HCT116 (cell line): ENCODE results near the gene EFR3B. TPM values are rescaled to one million over a fixed set of nuclear protein-coding genes. Genes with fewer than 3 reads are reported as not detected.

Source experiments
- ATAC-seq: fragments of 200-7000 bp; cut with Tn5 transposase; 2 replicates; pipeline ENCODE4 v1.9.1; 2020; ENCODE audit warnings: mild to moderate bottlenecking, moderate library complexity
- BruUV-seq: library from RNA; stranded (reverse); fragments of 400-500 nt; replicated peaks from 2 replicates; lab custom pipeline; 2021; lab: Mats Ljungman, UMichigan
- CTCF ChIA-PET: fragments of 300-600 bp; sonication (Branson Sonifier 250); formaldehyde crosslinking; loops from one replicate; lab custom pipeline; 2021; ENCODE audit warnings: antibody characterized with exemption; lab: Charles Lee
- POLR2A ChIA-PET: fragments of 300-600, 350-600 bp; sonication (Branson Sonifier 250); formaldehyde crosslinking; loops from one replicate; lab custom pipeline; 2021; ENCODE audit warnings: antibody characterized with exemption; lab: Charles Lee
- RAD21 ChIA-PET, 2 experiments: fragments of 300-600 bp; sonication (Branson Sonifier 250); formaldehyde crosslinking; loops; one replicate each; lab custom pipeline; 2023; ENCODE audit warnings: low total read pairs in 2 of 2; ENCODE audit not compliant: uncharacterized antibody in 2 of 2, unreplicated experiment in 2 of 2, low non-redundant PET in 1 of 2; lab: Charles Lee
- DNase-seq: peaks from one replicate; pipeline ENCODE4 v3.0.0-alpha.2; 2010; ENCODE audit warnings: low read depth, low spot score
- H2AFZ ChIP-seq: fragments of 200-600 bp; shearing (Covaris generic), sonication (generic); 2 replicates; pipeline ENCODE4 v1.6.1; 2017; ENCODE audit warnings: low read depth, mixed run types, mixed read lengths, antibody characterized with exemption, low read length; ENCODE audit not compliant: poor library complexity, severe bottlenecking
- H3K27ac ChIP-seq: 2 replicates; pipeline ENCODE4 v1.5.1; 2012; ENCODE audit warnings: low read depth, low read length
- H3K27me3 ChIP-seq: fragments of 200-600 bp; sonication (generic); 2 replicates; pipeline ENCODE4 v1.6.1; 2016; ENCODE audit warnings: mixed run types, low read length, mixed read lengths; ENCODE audit not compliant: insufficient read depth
- H3K36me3 ChIP-seq, 2 experiments: fragments of 200-500 bp in 1 of 2; fragments of 200-600 bp in 1 of 2; sonication (Bioruptor generic) in 1 of 2; sonication (generic) in 1 of 2; 2 replicates each; pipeline versions ENCODE4 v1.5.1 to v1.6.1; 2014 to 2016; ENCODE audit warnings: low read length in 2 of 2, inconsistent platforms in 1 of 2, mixed read lengths in 1 of 2, mixed run types in 1 of 2; ENCODE audit not compliant: insufficient read depth in 2 of 2, control insufficient read depth in 1 of 2
- H3K4me1 ChIP-seq, 2 experiments: fragments of 200-600 bp in 1 of 2; sonication (generic) in 1 of 2; 2 replicates each; pipeline versions ENCODE4 v1.5.1 to v1.6.1; 2012 to 2017; ENCODE audit warnings: low read length in 2 of 2, inconsistent platforms in 1 of 2, mild to moderate bottlenecking in 1 of 2, mixed read lengths in 1 of 2, mixed run types in 1 of 2, moderate library complexity in 1 of 2; ENCODE audit not compliant: insufficient read depth in 2 of 2, control insufficient read depth in 1 of 2
- H3K4me2 ChIP-seq: fragments of 200-600 bp; sonication (generic); 2 replicates; pipeline ENCODE4 v1.6.1; 2017; ENCODE audit warnings: mixed run types, low read length, mixed read lengths
- H3K4me3 ChIP-seq, 2 experiments: fragments of 200-600 bp in 1 of 2; sonication (generic) in 1 of 2; replicated peaks in 1 of 2; 2 replicates each; pipeline ENCODE4 v1.5.1; 2011 to 2016; ENCODE audit warnings: low read length in 2 of 2, control low read depth in 1 of 2, low read depth in 1 of 2, mild to moderate bottlenecking in 1 of 2, mixed read lengths in 1 of 2, mixed run types in 1 of 2
- H3K79me2 ChIP-seq: fragments of 200-600 bp; sonication (generic); 2 replicates; pipeline ENCODE4 v1.6.1; 2017; ENCODE audit warnings: mild to moderate bottlenecking, mixed run types, low read length, moderate library complexity, mixed read lengths; ENCODE audit not compliant: insufficient read depth
- H3K9ac ChIP-seq: fragments of 200-600 bp; sonication (generic); 2 replicates; pipeline ENCODE4 v1.6.1; 2016; ENCODE audit warnings: low read length, mixed read lengths
- H3K9me2 ChIP-seq: fragments of 200-600 bp; sonication (generic), shearing (Covaris generic); 2 replicates; pipeline ENCODE4 v1.6.1; 2017; ENCODE audit warnings: mixed run types, mild to moderate bottlenecking, moderate library complexity; ENCODE audit not compliant: insufficient read depth
- H3K9me3 ChIP-seq, 2 experiments: fragments of 200-500 bp in 1 of 2; fragments of 200-600 bp in 1 of 2; sonication (Bioruptor generic) in 1 of 2; sonication (generic) in 1 of 2; 2 replicates each; pipeline ENCODE4 v1.6.1; 2014 to 2017; ENCODE audit warnings: low read length in 2 of 2, mixed read lengths in 2 of 2, inconsistent platforms in 1 of 2, low read depth in 1 of 2, mild to moderate bottlenecking in 1 of 2, mixed run types in 1 of 2, moderate library complexity in 1 of 2; ENCODE audit not compliant: control insufficient read depth in 1 of 2, insufficient read depth in 1 of 2
- H4K20me1 ChIP-seq: fragments of 200-600 bp; sonication (generic), shearing (Covaris generic); 2 replicates; pipeline ENCODE4 v1.6.1; 2017; ENCODE audit warnings: mixed run types, mild to moderate bottlenecking, moderate library complexity; ENCODE audit not compliant: insufficient read depth
- CEBPB ChIP-seq: IDR thresholded peaks from 2 replicates; pipeline ENCODE4 v1.6.1; 2012; ENCODE audit warnings: low read depth
- EGR1 ChIP-seq: IDR thresholded peaks from 2 replicates; pipeline ENCODE4 v1.6.1; 2012; ENCODE audit warnings: low read depth
- ELF1 ChIP-seq: IDR thresholded peaks from 2 replicates; pipeline ENCODE4 v1.6.1; 2012; ENCODE audit warnings: low read depth, borderline replicate concordance
- EZH2 ChIP-seq: fragments of 200-600 bp; sonication (generic); IDR thresholded peaks from 2 replicates; pipeline ENCODE4 v1.6.1; 2017; ENCODE audit warnings: antibody characterized with exemption, mixed run types
- JUND ChIP-seq: IDR thresholded peaks from 2 replicates; pipeline ENCODE4 v1.6.1; 2012
- POLR2A ChIP-seq: IDR thresholded peaks from 2 replicates; pipeline ENCODE4 v1.7.0; 2011; ENCODE audit warnings: borderline replicate concordance; ENCODE audit not compliant: insufficient read depth, insufficient read length; ENCODE audit errors: extremely low read depth
- POLR2AphosphoS5 ChIP-seq: IDR thresholded peaks from 2 replicates; pipeline ENCODE4 v1.6.1; 2011; ENCODE audit warnings: mild to moderate bottlenecking, low read depth, low read length, moderate library complexity
- RAD21 ChIP-seq: IDR thresholded peaks from 2 replicates; pipeline ENCODE4 v1.6.1; 2012; ENCODE audit warnings: low read depth, mild to moderate bottlenecking
- SIN3A ChIP-seq: IDR thresholded peaks from 2 replicates; pipeline ENCODE4 v1.6.1; 2012; ENCODE audit warnings: low read depth
- SP1 ChIP-seq: IDR thresholded peaks from 2 replicates; pipeline ENCODE4 v1.6.1; 2012; ENCODE audit warnings: low read depth
- TCF7L2 ChIP-seq: IDR thresholded peaks from 2 replicates; pipeline ENCODE4 v1.7.0; 2011; ENCODE audit warnings: borderline replicate concordance, inconsistent platforms; ENCODE audit not compliant: insufficient read depth, insufficient read length; ENCODE audit errors: extremely low read depth
- YY1 ChIP-seq: IDR thresholded peaks from 2 replicates; pipeline ENCODE4 v1.6.1; 2011; ENCODE audit warnings: low read length, low read depth, moderate library complexity, mild to moderate bottlenecking; ENCODE audit not compliant: insufficient replicate concordance; ENCODE audit errors: extremely low read depth
- ZNF274 ChIP-seq: fragments of 200-500 bp; sonication (Bioruptor generic); IDR thresholded peaks from 2 replicates; pipeline ENCODE4 v1.6.1; 2014; ENCODE audit warnings: mild to moderate bottlenecking, low read depth, low read length, inconsistent platforms
- intact Hi-C: fragments of 100-400 bp; cut with micrococcal nuclease; formaldehyde crosslinking; loops from 2 replicates; pipeline ENCODE4 v1.10.0; 2022
- total RNA-seq: library from RNA; stranded (reverse); gene quantifications from one replicate; pipeline ENCODE4 v1.2.1, GENCODE V29; 2021; ENCODE audit not compliant: unreplicated experiment
- TF ChIP-seq, protein P1 (sequence below): IDR thresholded peaks from 2 replicates; pipeline ENCODE4 v1.6.1; 2012; ENCODE audit warnings: low read depth
- TF ChIP-seq, protein P2 (sequence below): IDR thresholded peaks from 2 replicates; pipeline ENCODE4 v1.6.1; 2012
- TF ChIP-seq, protein P3 (sequence below), 3 experiments: fragments of 200-600 bp in 1 of 3; sonication (generic) in 1 of 3; IDR thresholded peaks in 2 of 3; conservative IDR thresholded peaks in 1 of 3; 2 replicates each; pipeline ENCODE4 v1.5.1; 2012 to 2017; ENCODE audit warnings: low read depth in 2 of 3, low read length in 2 of 3, antibody characterized with exemption in 1 of 3, borderline replicate concordance in 1 of 3, control low read depth in 1 of 3, mild to moderate bottlenecking in 1 of 3, mixed read lengths in 1 of 3, mixed run types in 1 of 3, moderate library complexity in 1 of 3; ENCODE audit not compliant: insufficient read depth in 1 of 3
- TF ChIP-seq, protein P4 (sequence below): IDR thresholded peaks from 2 replicates; pipeline ENCODE4 v1.6.1; 2012

EFR3B gene
- total RNA-seq, 1 experiment from 2014 or later: 0.96 TPM

DNA sequence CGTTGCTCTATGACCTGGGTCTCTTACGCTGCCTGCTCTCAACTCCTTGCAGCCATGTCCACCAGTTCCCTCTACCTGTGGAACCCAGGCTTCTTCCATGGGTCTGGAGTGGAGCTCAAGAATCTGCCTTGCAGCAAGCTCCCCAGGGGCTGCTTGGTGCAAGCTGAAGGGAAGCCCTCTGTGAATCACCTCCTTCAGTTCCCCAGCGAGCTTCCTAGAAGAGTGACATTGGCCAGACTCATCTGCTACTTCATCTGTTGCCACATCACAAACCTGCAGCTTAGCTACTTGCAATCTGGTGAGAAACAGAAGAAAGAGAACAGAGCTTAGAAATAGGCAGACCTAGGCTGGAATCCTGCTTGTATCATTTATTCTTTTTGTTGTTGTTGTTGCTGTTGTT lies 9.8 kb upstream of the EFR3B start:
- no TSS peak for BruUV-seq
- no peaks in the 10 kb centered on the region for H4K20me1 ChIP-seq
- H3K4me2 ChIP-seq: no peak overlapping the region
- no peak for DNase-seq
- H3K4me3 ChIP-seq: no peak overlapping the region
- no peaks in the 10 kb centered on the region for H3K9me2 ChIP-seq
- no peaks in the 10 kb centered on the region for H3K27me3 ChIP-seq
- no peaks in the 10 kb centered on the region for H3K36me3 ChIP-seq
- no peaks in the 10 kb centered on the region for H3K9me3 ChIP-seq
- no peak for TF ChIP-seq SP1
- TF ChIP-seq, protein P1, sequence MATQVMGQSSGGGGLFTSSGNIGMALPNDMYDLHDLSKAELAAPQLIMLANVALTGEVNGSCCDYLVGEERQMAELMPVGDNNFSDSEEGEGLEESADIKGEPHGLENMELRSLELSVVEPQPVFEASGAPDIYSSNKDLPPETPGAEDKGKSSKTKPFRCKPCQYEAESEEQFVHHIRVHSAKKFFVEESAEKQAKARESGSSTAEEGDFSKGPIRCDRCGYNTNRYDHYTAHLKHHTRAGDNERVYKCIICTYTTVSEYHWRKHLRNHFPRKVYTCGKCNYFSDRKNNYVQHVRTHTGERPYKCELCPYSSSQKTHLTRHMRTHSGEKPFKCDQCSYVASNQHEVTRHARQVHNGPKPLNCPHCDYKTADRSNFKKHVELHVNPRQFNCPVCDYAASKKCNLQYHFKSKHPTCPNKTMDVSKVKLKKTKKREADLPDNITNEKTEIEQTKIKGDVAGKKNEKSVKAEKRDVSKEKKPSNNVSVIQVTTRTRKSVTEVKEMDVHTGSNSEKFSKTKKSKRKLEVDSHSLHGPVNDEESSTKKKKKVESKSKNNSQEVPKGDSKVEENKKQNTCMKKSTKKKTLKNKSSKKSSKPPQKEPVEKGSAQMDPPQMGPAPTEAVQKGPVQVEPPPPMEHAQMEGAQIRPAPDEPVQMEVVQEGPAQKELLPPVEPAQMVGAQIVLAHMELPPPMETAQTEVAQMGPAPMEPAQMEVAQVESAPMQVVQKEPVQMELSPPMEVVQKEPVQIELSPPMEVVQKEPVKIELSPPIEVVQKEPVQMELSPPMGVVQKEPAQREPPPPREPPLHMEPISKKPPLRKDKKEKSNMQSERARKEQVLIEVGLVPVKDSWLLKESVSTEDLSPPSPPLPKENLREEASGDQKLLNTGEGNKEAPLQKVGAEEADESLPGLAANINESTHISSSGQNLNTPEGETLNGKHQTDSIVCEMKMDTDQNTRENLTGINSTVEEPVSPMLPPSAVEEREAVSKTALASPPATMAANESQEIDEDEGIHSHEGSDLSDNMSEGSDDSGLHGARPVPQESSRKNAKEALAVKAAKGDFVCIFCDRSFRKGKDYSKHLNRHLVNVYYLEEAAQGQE: no peak
- TF ChIP-seq, protein P2, sequence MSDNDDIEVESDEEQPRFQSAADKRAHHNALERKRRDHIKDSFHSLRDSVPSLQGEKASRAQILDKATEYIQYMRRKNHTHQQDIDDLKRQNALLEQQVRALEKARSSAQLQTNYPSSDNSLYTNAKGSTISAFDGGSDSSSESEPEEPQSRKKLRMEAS: no peak
- TF ChIP-seq JUND: no peak
- TF ChIP-seq RAD21: no peak
- TF ChIP-seq CEBPB: no peak
- TF ChIP-seq, protein P3, sequence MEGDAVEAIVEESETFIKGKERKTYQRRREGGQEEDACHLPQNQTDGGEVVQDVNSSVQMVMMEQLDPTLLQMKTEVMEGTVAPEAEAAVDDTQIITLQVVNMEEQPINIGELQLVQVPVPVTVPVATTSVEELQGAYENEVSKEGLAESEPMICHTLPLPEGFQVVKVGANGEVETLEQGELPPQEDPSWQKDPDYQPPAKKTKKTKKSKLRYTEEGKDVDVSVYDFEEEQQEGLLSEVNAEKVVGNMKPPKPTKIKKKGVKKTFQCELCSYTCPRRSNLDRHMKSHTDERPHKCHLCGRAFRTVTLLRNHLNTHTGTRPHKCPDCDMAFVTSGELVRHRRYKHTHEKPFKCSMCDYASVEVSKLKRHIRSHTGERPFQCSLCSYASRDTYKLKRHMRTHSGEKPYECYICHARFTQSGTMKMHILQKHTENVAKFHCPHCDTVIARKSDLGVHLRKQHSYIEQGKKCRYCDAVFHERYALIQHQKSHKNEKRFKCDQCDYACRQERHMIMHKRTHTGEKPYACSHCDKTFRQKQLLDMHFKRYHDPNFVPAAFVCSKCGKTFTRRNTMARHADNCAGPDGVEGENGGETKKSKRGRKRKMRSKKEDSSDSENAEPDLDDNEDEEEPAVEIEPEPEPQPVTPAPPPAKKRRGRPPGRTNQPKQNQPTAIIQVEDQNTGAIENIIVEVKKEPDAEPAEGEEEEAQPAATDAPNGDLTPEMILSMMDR (IDR thresholded peaks at IDR 0.05 in 2 of 3, conservative IDR thresholded peaks at IDR 0.05 in 1 of 3; ENCODE audit: borderline replicate concordance in 1 of 3, insufficient read depth in 1 of 3, low read depth in 2 of 3, low read length in 2 of 3): no peak
- TF ChIP-seq POLR2A: no peak
- TF ChIP-seq ELF1: no peak
- TF ChIP-seq SIN3A: no peak
- TF ChIP-seq ZNF274: no peak
- no peak for TF ChIP-seq EGR1
- TF ChIP-seq YY1: no peak
- TF ChIP-seq, protein P4, sequence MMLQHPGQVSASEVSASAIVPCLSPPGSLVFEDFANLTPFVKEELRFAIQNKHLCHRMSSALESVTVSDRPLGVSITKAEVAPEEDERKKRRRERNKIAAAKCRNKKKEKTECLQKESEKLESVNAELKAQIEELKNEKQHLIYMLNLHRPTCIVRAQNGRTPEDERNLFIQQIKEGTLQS: no peak
- TF ChIP-seq TCF7L2: no peak
- no peak for TF ChIP-seq POLR2AphosphoS5
- TF ChIP-seq EZH2: no peak
- H2AFZ ChIP-seq: no peak overlapping the region
- ChIA-PET CTCF (interaction anchor here (1.4 kb wide), 1 partner anchor 57 kb away, joined by 4 read pairs; no protein-coding TSS in a partner anchor), POLR2A (no interaction called here), RAD21 (no interaction called here)
- H3K27ac ChIP-seq: no peak overlapping the region
- H3K79me2 ChIP-seq: no peaks in the 10 kb centered on the region
- ATAC-seq: no peak
- intact Hi-C loops: no loop called here
- H3K9ac ChIP-seq: no peak overlapping the region
- H3K4me1 ChIP-seq: peaks cover 0 to 9% of the 10 kb centered on the region in 2 experiments; a peak in 1 of 4 replicates
